Ecto neural progenitor cell (in vitro differentiated cells): ENCODE data around the gene JMJD1C.

Experiments
- DNase-seq: peaks from one replicate; pipeline ENCODE4 v3.0.0-alpha.2; 2018; ENCODE audit warnings: low spot score

The JMJD1C gene

DNA sequence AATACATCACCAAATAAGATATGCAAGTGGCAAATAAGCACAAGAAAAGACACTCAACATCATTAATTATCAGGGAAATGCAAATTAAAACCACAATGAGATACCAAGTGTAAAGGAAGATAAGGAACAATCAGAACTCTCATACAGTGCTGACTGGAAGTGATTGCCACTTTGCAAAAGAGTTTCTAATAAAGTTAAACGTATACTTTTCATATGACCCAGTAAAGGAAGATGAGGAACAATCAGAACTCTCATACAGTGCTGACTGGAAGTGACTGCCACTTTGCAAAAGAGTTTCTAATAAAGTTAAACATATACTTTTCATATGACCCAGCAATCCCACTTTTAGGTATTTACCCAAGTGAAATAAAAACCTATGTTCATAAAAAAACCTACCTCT, 12.2 kb upstream of the JMJD1C start:
- no peak for DNase-seq

DNA sequence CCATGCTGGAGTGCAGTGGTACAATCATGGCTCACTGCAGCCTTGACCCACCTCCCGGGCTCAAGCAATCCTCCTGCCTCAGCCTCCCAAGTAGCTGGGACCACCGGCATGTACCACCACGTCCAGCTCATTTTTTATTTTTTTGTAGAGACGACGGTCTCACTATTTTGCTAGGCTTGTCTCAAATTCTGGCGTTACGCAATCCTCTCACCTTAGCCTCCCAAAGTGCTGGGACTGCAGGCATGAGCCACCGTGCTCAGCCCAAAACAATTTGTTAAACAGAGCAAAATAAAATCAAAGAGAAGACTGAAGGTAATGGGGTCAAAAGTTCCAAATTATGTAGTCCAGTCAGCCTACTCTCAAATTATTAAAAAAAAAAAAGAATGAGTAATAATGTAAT, 8.7 kb upstream of the JMJD1C start:
- no peak for DNase-seq

DNA sequence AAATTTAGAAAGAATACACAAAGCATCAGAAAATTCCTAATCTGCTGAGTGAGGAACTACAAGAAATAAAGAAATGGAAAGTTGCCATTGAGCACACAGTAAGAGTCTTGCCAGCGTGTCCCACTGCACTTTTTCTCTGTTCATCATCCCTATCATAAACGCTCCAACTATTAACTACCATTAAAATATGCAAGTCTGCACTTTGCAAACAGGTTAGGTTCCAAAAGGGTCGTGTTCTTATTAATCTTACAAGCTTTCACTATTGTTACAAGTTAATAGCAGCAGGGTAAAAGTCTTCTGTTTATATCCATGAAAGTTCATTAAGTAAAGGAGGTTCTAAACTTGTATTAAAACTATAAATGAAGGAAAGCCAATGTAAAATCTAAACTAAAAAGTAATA, 5.2 kb upstream of the JMJD1C start:
- no peak for DNase-seq

DNA sequence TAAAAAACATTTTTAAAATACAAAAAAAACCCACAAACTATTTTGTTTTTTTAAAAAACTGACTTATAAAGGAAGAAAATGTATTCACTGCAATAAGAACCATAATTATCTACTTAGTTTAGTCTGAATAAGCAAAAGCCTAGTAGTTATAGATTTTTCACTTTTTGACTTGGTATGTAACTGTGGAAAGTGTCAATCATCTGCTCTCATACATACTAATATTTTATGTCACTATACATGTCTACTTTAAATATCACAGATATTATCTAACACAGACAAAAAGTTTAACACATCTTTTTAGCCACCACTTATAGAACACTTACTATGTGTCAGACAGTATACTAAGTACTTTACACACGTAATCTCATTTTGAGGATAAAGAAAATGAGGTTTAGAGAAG, 3.2 kb upstream of the JMJD1C start:
- DNase-seq: no peak

DNA sequence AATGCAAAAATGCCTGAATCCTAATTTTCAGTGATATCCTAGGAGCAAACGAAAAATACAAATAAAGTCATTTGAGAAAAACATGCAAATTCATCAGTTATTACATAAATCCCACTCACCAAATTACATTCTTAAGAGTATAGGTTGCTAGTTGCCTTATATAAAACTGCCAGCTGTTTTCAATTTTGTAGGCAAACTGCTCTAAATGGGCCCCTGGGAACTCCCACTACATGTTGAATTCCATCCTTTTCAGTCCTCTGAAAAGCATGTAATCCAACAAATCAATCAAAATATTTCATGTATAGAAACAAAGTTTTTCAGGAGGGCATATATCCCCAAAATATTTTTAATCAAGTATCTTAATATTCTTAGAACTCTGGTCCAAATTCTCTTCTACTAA, 2.1 kb upstream of the JMJD1C start:
- DNase-seq: no peak

DNA sequence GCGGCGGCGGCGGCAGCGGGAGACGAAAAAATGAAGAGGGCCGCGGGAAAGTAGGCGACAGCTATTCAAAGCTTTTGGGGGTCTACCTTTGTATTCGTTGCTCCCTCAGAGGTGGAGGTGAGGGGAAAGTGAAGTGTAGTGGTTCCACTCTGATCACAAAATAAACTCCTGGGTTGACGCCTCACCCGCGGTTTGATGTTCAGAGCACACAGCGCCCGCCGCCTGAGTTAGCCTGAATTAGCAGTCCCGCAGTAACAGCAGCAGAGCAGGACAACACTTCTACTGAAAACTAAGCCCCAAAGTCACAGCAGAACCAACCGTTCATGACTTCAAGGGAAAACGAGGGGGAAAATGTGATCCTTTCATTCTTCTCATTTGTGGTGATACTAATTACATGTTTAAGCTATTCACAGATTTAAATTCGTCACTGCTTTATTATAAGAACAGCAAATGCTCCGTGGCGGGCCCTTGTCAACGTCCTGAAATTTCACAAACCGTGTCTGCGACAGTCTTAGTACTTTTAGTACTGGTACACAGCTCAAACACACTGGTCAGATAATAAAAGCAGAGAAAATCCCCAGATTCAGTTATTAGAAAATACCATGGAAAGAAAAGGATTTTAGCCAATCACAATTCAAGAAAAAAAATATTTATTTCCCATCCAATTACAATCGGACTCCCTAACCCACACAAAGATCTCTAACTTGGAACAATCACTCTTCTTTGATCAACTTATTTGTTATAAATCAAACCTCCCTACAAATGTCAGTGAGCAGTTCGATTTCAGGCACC, 563 bp upstream of the JMJD1C start:
- no peak for DNase-seq

DNA sequence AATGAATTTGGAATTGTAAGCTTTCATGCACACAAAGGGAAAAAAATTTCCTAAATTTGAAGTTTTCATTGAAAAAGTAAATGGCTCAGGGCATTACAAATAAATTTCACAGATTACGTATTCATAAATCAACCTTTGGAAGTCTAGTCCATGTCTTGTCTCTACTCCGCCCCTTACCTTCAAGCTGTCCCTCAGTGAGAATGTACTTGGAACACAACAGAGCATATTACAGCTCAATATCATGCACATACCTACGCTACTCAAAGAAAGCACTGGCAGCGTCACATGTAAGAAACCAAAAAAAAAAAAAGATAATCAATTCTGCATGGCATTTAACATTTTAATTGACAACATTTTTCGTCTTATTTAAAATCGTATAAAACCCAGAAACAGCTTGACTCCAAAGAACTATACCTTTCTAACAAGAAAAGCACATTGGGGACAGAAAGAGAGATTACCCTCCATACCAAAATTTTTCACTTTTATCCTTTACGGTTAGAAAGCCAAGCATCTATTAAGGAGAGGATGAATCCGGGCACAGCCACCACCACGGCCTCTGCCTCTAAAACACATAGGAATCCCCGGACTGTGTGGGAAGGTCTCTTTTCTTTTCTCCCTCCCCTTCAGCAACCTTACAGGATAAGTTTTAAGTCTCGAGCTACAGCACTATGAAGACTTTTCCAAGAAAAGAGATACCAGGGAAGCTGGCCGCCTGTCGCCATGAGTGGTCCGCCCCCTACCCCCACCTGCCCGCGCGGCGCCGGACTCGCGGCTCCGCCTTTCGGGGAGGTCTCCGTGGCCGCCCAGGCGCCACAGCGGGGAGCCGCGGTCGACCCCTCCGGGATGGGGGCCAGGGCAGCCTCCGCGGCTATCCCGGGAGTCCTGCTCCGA, 1.1 kb downstream of the JMJD1C start:
- no peak for DNase-seq

DNA sequence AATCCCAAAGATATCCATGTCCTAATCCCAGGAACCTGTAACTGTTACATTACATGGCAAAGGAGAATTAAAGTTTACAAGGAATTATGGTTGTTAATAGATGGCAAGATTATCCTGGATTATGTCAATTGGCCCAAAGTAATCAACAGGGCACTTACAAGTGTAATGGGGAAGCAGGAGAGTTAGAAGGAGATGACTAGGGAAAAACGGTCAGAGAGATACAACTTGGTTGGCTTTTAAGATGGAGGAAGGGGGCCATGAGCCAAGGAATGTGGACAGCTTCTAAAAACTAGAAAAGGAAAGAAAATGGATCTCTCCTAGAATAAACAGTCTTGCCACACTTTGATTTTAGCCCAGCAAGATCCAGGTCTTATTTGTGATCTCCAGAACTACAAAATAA, 3.3 kb downstream of the JMJD1C start:
- DNase-seq: no peak

DNA sequence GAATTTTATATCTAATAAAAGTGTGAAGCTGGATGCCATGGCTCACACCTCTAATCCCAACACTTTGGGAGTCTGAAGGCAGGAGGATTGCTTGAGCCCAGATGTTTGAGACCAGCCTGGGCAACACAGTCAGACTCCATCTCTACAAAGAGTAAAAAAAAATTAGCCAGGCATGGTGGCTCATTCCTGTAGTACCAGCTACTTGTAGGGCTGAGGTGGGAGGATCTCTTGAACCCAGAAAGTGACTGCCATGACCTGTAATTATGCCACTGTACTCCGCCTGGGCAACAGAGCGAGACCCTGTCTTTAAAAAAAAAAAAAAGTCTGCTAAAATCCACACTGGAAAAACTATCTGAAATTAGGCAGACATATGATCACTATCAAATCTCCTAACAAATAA, 7.6 kb downstream of the JMJD1C start:
- no peak for DNase-seq

DNA sequence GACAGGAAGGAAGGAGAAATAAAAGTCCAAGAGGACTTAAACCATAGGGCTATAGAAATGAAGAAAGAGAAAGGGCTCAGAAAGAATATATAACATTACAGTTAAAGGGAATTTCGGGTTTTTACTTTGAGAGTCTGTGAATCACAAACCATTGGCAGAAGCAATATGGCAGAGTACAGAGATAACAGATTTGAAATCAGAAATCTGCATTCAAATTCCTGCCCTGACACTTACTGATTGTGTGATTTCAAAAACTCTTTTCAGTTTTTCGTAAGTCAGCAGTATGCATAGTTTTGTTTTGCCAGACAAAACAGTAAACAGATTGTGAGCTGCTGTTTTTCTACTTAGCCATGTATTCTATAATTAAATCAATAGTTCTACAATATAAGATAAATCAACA, 8.2 kb downstream of the JMJD1C start:
- DNase-seq: no peak

DNA sequence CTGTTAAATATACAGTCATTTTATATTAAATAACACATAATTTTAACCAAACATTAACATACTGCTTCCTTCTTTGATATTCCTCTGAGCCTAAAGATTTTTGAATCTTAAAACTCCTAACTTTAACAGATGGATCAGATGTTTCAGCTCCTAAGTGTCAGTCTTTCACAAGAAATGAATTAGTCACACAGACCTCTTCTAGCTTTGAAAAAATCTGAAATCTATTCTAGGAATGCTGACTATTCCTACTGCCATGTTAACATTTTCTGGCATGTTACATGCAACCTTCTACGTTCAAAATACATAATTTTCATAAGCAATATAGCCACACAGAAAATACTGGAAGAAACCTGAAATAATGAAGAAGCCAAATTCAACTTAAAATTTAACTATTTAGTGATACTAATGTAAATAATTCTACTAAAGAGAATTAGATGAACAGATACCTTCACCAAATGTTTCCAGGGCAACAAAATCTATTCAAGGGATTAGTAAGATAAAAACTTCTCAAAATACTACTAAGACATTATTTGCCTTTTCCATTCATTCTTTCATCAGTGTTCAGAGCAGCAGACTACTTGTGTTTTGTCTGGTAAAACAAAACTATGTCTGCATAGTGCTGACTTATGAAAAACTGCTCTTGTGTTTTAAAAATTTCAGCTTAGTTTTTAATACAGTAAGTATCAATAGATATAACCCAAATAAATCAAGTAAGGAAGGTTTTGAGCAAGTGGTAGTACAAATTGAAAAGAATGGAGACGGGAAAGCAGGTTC, 9.2 kb downstream of the JMJD1C start:
- DNase-seq: no peak

DNA sequence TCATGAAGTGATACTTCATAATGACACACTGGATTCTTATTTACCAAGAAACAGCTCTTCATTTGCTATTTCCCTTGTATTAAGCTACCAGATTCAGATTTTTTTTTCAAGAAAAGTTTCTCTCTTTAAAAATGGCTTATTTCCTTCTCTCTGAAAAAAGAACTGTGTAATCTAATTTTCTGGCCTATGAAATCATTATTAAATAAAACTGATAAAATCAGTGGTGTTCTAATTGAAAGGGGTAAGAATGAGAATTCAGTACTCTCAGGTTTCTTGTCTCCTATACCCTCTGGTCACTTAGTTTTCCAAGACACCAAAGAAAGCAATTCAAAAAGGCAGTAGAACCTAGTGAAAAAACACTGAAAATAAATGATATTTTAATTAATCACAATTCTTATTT, 10.3 kb downstream of the JMJD1C start:
- DNase-seq: no peak

DNA sequence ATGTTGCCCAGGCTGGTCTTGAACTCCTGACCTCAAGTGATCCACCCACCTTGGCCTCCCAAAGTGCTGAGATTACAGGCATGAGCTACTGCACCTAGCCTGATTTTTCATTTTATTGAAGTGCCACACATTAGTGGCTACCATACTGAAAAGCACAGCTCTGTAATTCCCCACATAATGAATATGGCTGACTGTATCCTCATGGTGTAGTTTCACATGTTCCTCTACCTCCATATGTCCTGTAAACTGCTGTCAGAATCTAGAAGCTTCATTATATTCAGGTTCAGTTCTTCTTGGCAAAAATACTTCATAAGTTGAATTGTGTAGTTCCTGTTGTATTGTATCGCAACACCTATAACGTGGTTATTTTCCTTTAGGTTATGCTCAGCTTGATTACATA, 11.1 kb downstream of the JMJD1C start:
- no peak for DNase-seq

DNA sequence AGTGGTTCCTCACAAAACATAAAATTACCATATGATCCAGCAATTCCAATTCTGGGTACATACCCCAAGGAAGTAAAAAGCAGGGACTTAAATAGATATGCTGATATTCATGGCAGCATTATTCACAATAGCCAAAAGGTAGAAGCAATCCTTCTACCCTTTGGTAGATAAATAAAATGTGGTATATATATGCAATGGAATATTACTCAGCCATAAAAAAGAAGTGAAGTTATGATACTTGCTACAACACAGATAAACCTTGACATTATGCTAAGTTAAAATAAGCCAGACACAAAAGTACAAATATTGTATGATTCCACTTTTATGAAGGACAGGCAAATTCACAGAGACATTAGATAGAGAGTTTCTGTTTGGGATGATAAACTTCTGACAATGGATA, 13.3 kb downstream of the JMJD1C start:
- DNase-seq: no peak

DNA sequence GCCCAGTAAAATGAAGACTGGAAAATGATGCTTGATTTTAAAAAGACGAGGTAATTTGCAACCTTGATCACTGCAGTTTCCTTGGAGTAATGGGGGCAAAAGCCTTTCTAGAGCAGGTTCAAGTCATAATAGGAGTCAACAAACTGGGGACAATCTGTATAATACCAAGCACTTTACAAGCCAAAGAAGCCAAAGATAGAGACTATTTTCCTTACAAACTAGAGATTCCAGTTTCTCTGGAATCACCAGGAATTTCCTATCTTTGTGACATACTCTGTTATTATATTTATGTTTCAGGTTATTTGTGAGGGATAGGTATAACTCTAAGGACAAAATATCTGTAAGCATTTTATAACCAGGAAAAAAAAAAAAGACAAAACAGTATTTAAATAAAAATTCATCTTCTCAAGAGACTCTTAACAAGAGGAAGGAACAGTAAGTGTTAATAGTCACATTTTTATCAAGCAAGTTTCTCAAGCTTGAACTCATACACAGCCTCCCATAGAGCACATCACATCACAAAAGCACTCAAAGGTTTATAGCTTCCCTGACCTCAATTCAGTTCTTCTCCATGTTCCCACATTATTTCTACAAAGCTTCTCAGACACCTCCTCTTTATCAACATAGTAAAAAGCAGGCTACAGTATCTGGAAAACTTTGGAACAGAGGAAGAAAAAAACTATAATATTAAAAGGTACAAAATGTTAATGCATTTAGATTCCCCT, 18.9 kb downstream of the JMJD1C start:
- no peak for DNase-seq

DNA sequence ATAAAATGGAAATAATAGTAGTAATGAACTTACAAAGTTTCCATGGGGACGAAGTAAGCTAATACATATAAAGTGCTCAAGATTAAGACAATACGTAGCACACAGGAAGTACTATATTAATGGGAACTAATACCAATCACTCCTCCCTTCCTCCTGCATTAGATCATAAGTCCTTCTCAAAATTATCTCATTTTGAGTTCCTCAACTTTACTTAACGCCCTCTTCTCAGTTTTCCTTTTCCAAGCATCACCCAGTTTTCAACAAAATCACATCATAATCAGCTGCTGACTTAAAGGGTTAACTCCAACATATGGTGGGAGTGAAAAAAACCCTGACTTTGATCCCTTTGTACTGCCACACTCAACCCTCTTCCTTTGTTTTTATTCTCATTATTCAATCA, 24.4 kb downstream of the JMJD1C start:
- no peak for DNase-seq

DNA sequence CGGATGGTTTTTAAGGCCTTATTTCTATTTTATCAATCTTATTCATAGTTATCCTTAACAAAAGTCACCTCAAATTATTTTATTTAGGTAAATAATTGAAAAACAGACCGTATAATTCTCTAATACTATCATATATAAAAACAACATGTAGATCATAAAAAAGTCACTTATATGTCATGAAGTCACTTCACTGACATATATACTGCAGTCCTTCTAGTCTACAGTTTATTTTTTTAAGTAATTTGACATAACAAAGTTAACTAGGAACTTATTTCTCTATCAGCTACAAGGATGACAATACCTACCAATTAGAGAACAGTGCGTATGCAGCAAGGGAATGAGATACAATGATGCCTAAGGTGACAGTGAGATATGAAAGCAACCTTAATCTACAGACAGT, 26.2 kb downstream of the JMJD1C start:
- no peak for DNase-seq

DNA sequence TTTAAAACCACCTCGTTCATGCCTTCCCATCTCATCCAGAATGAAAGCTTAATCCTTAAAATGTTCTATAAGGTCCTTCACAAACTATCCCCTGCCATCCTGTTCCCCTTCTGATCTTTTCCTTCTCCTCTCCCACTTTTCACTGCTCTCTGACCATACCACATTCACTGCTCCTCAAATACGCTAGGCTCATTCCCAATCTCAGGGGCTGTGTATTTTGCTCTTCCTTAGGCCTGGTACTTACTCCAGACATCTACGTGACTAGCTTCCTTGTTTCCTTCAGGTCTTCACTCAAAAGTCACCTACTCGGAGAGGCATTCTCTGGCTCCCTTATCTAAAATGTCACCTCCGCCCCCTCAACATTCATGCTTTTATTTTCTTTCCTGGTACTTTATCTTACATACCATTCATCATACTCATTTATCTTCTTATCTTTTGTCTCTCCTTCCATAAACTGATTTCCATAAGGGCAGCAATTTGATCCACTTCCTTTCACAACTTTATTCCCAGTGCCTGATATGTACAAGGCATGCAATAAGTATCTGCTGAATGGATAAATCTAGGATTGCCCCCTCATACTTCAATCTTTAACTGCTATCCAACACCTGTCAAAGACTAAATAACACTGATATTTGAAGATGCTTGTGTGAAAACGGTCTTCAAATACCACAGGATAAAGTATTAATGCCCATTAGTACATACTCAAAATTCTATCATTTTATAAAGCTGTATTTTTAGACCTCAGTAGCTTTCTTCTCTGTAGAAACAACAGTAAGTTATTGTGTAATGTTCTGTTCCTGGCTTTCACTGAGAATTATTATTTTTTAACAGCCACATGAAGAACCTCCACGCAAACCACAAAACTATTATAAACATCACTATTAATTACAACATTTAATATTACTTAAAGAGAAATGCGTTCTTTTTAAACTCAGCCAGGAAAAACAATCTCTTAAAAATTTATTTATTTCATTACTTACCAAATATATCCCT, 27.0 kb downstream of the JMJD1C start:
- no peak for DNase-seq

DNA sequence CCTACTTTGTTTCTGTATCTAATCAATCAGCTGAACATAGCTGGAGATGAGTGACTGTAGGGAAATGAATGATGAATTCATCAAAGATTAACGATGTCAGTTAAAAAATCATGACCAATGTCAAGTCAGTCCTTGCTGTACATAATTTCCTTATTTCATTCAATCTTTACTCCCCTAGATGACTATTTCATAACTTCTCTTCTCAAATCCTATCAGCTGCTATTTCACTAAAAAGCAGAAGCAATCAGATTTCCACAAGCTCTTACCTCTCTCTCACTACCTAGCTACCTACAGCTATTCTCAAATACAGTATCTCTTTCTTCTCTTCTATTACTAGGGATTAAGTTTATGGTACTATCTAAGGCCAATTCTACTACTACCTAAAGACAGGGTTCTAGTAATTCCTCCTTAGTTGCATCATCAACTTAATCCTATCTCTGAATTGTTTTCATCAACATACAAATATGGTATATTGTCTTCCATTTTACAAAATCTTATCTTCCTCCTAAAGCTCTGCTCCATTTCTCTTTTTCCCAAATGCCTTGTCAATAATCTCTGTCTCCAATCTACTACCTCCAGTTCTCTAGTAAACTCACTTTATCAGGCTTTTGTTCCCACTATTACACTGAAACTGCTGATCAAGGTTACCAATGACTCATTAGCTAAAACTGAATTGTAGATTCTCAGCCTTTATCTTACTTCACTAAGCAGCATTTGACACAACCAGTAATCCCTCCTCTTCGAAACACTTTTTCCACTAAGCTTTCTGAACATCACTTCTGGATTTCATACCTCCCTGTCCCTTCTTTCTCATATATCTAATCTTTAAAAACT, 28.4 kb downstream of the JMJD1C start:
- no peak for DNase-seq

DNA sequence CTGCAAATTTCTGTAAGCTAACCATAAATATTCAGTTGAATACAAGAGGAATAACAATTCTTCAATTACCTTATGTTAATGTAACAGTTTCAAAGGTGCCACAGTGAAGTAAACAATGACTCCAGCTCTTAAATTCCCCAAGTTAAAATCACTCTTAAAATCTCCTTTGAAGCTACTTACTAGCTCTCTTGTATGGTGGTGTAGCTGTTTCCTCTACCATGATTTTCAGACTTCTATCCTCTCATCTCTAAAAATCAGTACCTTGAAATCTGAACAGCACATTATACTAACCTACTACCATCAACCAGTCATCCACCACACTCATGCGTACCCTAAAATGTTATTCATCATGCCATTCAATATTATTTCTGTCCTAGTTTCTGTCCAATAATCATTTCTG, 29.6 kb downstream of the JMJD1C start:
- DNase-seq: no peak
